ENCODE measurements around the gene WRNIP1.
A peak's percentile ranks its signal among the peaks of the same experiment; 100 is the strongest.

- TF ChIP-seq CTCF (IDR thresholded peaks at IDR 0.05 in 4 of 5, conservative IDR thresholded peaks at IDR 0.05 in 1 of 5): no peak
- peak in 1 of 2 donors; percentile 23 for TF ChIP-seq POLR2A (IDR thresholded peaks at IDR 0.05)
These were observed 21.6 kb upstream of the WRNIP1 start for GRCh38 chr6:2743280-2744208.

Data from gastrocnemius medialis (tissue), 4 donors.